H9 (cell line): Measurements from ENCODE around the gene MYO10. TPM values are rescaled to one million over a fixed set of nuclear protein-coding genes. Genes with fewer than 3 reads are reported as not detected.

ENCODE experiments used
- DNase-seq: peaks from one replicate; pipeline ENCODE4 v3.0.0-alpha.2; 2017
- H2AFZ ChIP-seq: one replicate; pipeline ENCODE4 v1.6.1; 2013; ENCODE audit warnings: mild to moderate bottlenecking, low read length, control low read depth, moderate library complexity
- H2AK5ac ChIP-seq: 2 replicates; pipeline ENCODE4 v1.6.1; 2013; ENCODE audit warnings: low read length, control low read depth, mixed read lengths; ENCODE audit not compliant: insufficient read length
- H2BK120ac ChIP-seq: one replicate; pipeline ENCODE4 v1.6.1; 2013; ENCODE audit warnings: low read depth, mild to moderate bottlenecking, low read length, control low read depth, inconsistent platforms; ENCODE audit not compliant: poor library complexity, severe bottlenecking
- H2BK12ac ChIP-seq: 2 replicates; pipeline ENCODE4 v1.6.1; 2013; ENCODE audit warnings: low read length, control low read depth, mixed read lengths, low read depth; ENCODE audit not compliant: insufficient read length
- H2BK15ac ChIP-seq: 2 replicates; pipeline ENCODE4 v1.6.1; 2013; ENCODE audit warnings: low read depth, low read length, control low read depth
- H2BK20ac ChIP-seq: one replicate; pipeline ENCODE4 v1.6.1; 2013; ENCODE audit warnings: low read depth, mild to moderate bottlenecking, low read length, control low read depth, inconsistent platforms; ENCODE audit not compliant: poor library complexity, severe bottlenecking
- H2BK5ac ChIP-seq: 2 replicates; pipeline ENCODE4 v1.6.1; 2013; ENCODE audit warnings: low read length, control low read depth, mixed read lengths; ENCODE audit not compliant: insufficient read length
- H3K14ac ChIP-seq: 2 replicates; pipeline ENCODE4 v1.6.1; 2013; ENCODE audit warnings: low read length, control low read depth; ENCODE audit not compliant: insufficient read depth
- H3K18ac ChIP-seq: 2 replicates; pipeline ENCODE4 v1.6.1; 2013; ENCODE audit warnings: low read depth, mild to moderate bottlenecking, mixed read lengths, low read length, control low read depth; ENCODE audit not compliant: insufficient read length
- H3K23ac ChIP-seq: 2 replicates; pipeline ENCODE4 v1.6.1; 2013; ENCODE audit warnings: low read length, control low read depth, mixed read lengths, low read depth; ENCODE audit not compliant: insufficient read length
- H3K23me2 ChIP-seq: 2 replicates; pipeline ENCODE4 v1.6.1; 2013; ENCODE audit warnings: low read depth, mild to moderate bottlenecking, mixed read lengths, low read length, control low read depth; ENCODE audit not compliant: insufficient read length, poor library complexity, severe bottlenecking
- H3K27ac ChIP-seq: 2 replicates; pipeline ENCODE4 v1.5.1; 2013; ENCODE audit warnings: low read length, control low read depth, mixed read lengths, low read depth; ENCODE audit not compliant: insufficient read length
- H3K27me3 ChIP-seq: 2 replicates; pipeline ENCODE4 v1.6.1; 2013; ENCODE audit warnings: low read length, control low read depth, inconsistent platforms; ENCODE audit not compliant: insufficient read depth
- H3K4ac ChIP-seq: 2 replicates; pipeline ENCODE4 v1.6.1; 2013; ENCODE audit warnings: low read depth, mild to moderate bottlenecking, control low read depth, inconsistent platforms, low read length, moderate library complexity
- H3K4me1 ChIP-seq: 2 replicates; pipeline ENCODE4 v1.6.1; 2013; ENCODE audit warnings: low read length, control low read depth, inconsistent platforms; ENCODE audit not compliant: insufficient read depth
- H3K4me2 ChIP-seq: 2 replicates; pipeline ENCODE4 v1.6.1; 2013; ENCODE audit warnings: low read length, control low read depth, mixed read lengths; ENCODE audit not compliant: insufficient read length, insufficient read depth
- H3K56ac ChIP-seq: 2 replicates; pipeline ENCODE4 v1.6.1; 2013; ENCODE audit warnings: low read depth, mild to moderate bottlenecking, mixed read lengths, low read length, control low read depth; ENCODE audit not compliant: insufficient read length
- H3K79me1 ChIP-seq: 2 replicates; pipeline ENCODE4 v1.6.1; 2013; ENCODE audit warnings: low read depth, mild to moderate bottlenecking, moderate library complexity, low read length, control low read depth, inconsistent platforms; ENCODE audit not compliant: insufficient read depth, poor library complexity, severe bottlenecking
- H3K79me2 ChIP-seq: 2 replicates; pipeline ENCODE4 v1.6.1; 2013; ENCODE audit warnings: low read length, control low read depth, inconsistent platforms; ENCODE audit not compliant: insufficient read depth
- H3K9ac ChIP-seq: 2 replicates; pipeline ENCODE4 v1.6.1; 2013; ENCODE audit warnings: low read length, control low read depth, mixed read lengths; ENCODE audit not compliant: insufficient read length; ENCODE audit errors: extremely low read depth
- H3K9me3 ChIP-seq: one replicate; pipeline ENCODE4 v1.6.1; 2013; ENCODE audit warnings: low read depth, low read length, inconsistent platforms; ENCODE audit not compliant: control insufficient read depth
- H3T11ph ChIP-seq: one replicate; pipeline ENCODE4 v1.6.1; 2013; ENCODE audit warnings: mild to moderate bottlenecking, low read length, control low read depth, inconsistent platforms
- H4K20me1 ChIP-seq: one replicate; pipeline ENCODE4 v1.6.1; 2013; ENCODE audit not compliant: control insufficient read depth, insufficient read length, insufficient read depth
- H4K5ac ChIP-seq: 2 replicates; pipeline ENCODE4 v1.6.1; 2013; ENCODE audit warnings: low read depth, mild to moderate bottlenecking, mixed read lengths, low read length, control low read depth; ENCODE audit not compliant: insufficient read length
- H4K8ac ChIP-seq: replicated peaks from 2 replicates; pipeline ENCODE4 v1.6.1; 2013; ENCODE audit warnings: low read length, control low read depth, mixed read lengths, low read depth; ENCODE audit not compliant: insufficient read length
- H4K91ac ChIP-seq: 2 replicates; pipeline ENCODE4 v1.6.1; 2013; ENCODE audit warnings: low read depth, mild to moderate bottlenecking, moderate library complexity, mixed read lengths, low read length, control low read depth; ENCODE audit not compliant: insufficient read length
- H3K27ac Mint-ChIP-seq, 3 experiments: 2 replicates in 2 of 3; 3 replicates in 1 of 3; pipeline ENCODE4 v1.8.0; 2020 to 2021; ENCODE audit warnings: mixed read lengths in 3 of 3, mild to moderate bottlenecking in 1 of 3, moderate library complexity in 1 of 3
- H3K27me3 Mint-ChIP-seq: 2 replicates; pipeline ENCODE4 v1.8.0; 2021; ENCODE audit warnings: low read depth, mild to moderate bottlenecking, moderate library complexity, mixed read lengths
- H3K36me3 Mint-ChIP-seq, 3 experiments: 2 replicates in 2 of 3; 3 replicates in 1 of 3; pipeline ENCODE4 v1.8.0; 2020 to 2021; ENCODE audit warnings: low read depth in 3 of 3, mixed read lengths in 3 of 3; ENCODE audit not compliant: insufficient read depth in 1 of 3
- H3K4me1 Mint-ChIP-seq, 2 experiments: 2 replicates each; pipeline ENCODE4 v1.8.0; 2020; ENCODE audit warnings: mixed read lengths in 2 of 2
- H3K4me3 Mint-ChIP-seq, 2 experiments: 2 replicates in 1 of 2; 3 replicates in 1 of 2; pipeline ENCODE4 v1.8.0; 2020 to 2021; ENCODE audit warnings: mild to moderate bottlenecking in 2 of 2, mixed read lengths in 2 of 2, moderate library complexity in 1 of 2
- H3K9me3 Mint-ChIP-seq, 2 experiments: 2 replicates in 1 of 2; 3 replicates in 1 of 2; pipeline ENCODE4 v1.8.0; 2020; ENCODE audit warnings: mild to moderate bottlenecking in 2 of 2, mixed read lengths in 2 of 2, moderate library complexity in 1 of 2
- CTCF ChIP-seq: fragments of 200-600 bp; sonication (generic); conservative IDR thresholded peaks from 3 replicates; pipeline ENCODE4 v1.8.0; 2021; ENCODE audit warnings: antibody characterized with exemption, mild to moderate bottlenecking
- WGBS: extraction: QIAGEN DNeasy Blood & Tissue Kit; methylation state at CpG from one replicate; pipeline ENCODE4 v1.1.7; 2013; ENCODE audit warnings: missing lambda C conversion rate, low lambda C conversion rate, mixed read lengths; ENCODE audit not compliant: insufficient read length; ENCODE audit errors: extremely low coverage; 5-methylcytosine and 5-hydroxymethylcytosine counted together
- total RNA-seq: library from RNA; stranded (reverse); gene quantifications from 2 replicates; pipeline ENCODE4 v1.2.1, GENCODE V29; 2021

The MYO10 gene
- total RNA-seq, 1 experiment from 2014 or later = 127 TPM

- no peak overlapping the region for H2BK5ac ChIP-seq
- H2AK5ac ChIP-seq = no peak overlapping the region
- H3K27me3 ChIP-seq = no peaks in the 10 kb centered on the region
- H3T11ph ChIP-seq = no peak overlapping the region
- H2AFZ ChIP-seq = no peak overlapping the region
- H3K4me1 ChIP-seq = no peaks in the 10 kb centered on the region
- no peak overlapping the region for H3K18ac ChIP-seq
- no peak overlapping the region for H2BK120ac ChIP-seq
- no peaks in the 10 kb centered on the region for H3K9me3 Mint-ChIP-seq
- no peak overlapping the region for H3K56ac ChIP-seq
- peaks cover 0 to 16% (median 11%) of the 10 kb centered on the region in 3 experiments; a peak in 6 of 7 replicates for H3K36me3 Mint-ChIP-seq
- no peaks in the 10 kb centered on the region for H3K79me2 ChIP-seq
- H3K4me3 Mint-ChIP-seq = no peak overlapping the region
- no peak overlapping the region for H2BK20ac ChIP-seq
- H2BK12ac ChIP-seq = no peak overlapping the region
- H3K14ac ChIP-seq = no peak overlapping the region
- H3K23ac ChIP-seq = no peak overlapping the region
- H3K79me1 ChIP-seq = peaks cover 3% of the 10 kb centered on the region
- no peak for DNase-seq
- H4K5ac ChIP-seq = no peak overlapping the region
- no peaks in the 10 kb centered on the region for H3K23me2 ChIP-seq
- TF ChIP-seq CTCF = no peak
- no peaks in the 10 kb centered on the region for H3K27me3 Mint-ChIP-seq
- no peak overlapping the region for H3K9ac ChIP-seq
- peak overlapping the region in 2 of 3 experiments; percentile 49 to 73; a peak in 3 of 7 replicates for H3K27ac Mint-ChIP-seq
- H4K8ac ChIP-seq = no peak overlapping the region
- no peak overlapping the region for H3K27ac ChIP-seq
- no peak overlapping the region for H3K4me2 ChIP-seq
- H3K9me3 ChIP-seq = no peaks in the 10 kb centered on the region
- peaks cover 8 to 9% of the 10 kb centered on the region in 2 experiments; a peak in 3 of 4 replicates for H3K4me1 Mint-ChIP-seq
- H4K20me1 ChIP-seq = no peaks in the 10 kb centered on the region
- H2BK15ac ChIP-seq = no peak overlapping the region
- no peak overlapping the region for H3K4ac ChIP-seq
- WGBS = no CpG with 5 or more reads among the region's 26 CpGs
- H4K91ac ChIP-seq = no peak overlapping the region
Measured at GRCh38 chr5:16784843-16785791, 151.0 kb downstream of the MYO10 start.
